Measurements from ENCODE around the gene DOLPP1. TPM values are rescaled to one million over a fixed set of nuclear protein-coding genes. Genes with fewer than 3 reads are reported as not detected.
"Not testable (repeated sequence)": the region's sequence is repeated elsewhere in the genome, so short reads cannot be mapped to it uniquely, and the experiment has no call there.

DOLPP1 gene
- total RNA-seq, 4 donors from 2014 or later = 7.5 to 14.0 (median 10.7) TPM

- 88% methylated on average over 17 of the region's 17 CpGs for WGBS, 2 donors
- TF ChIP-seq POLR2A (IDR thresholded peaks at IDR 0.05) (no peak), CTCF (IDR thresholded peaks at IDR 0.05) (no peak)
- no peak for DNase-seq (ENCODE audit: low spot score in 2 of 2)
- intact Hi-C loops (cut with DNase I; ENCODE audit: low total_unique reads) = no loop called here
- H3K4me3 ChIP-seq (ENCODE audit: low read depth, poor library complexity, severe bottlenecking) = no peak overlapping the region
Measured at GRCh38 chr9:129113645-129114304, 32.9 kb downstream of the DOLPP1 start.

- no peak for DNase-seq (ENCODE audit: low spot score in 2 of 2)
- TF ChIP-seq CTCF (IDR thresholded peaks at IDR 0.05) (no peak), POLR2A (IDR thresholded peaks at IDR 0.05) (no peak)
- 50 to 69% methylated on average over 4 of the region's 4 CpGs for WGBS, 2 donors
- intact Hi-C loops (cut with DNase I; ENCODE audit: low total_unique reads) = no loop called here
- no peak overlapping the region for H3K4me3 ChIP-seq (ENCODE audit: low read depth, poor library complexity, severe bottlenecking)
Measured at GRCh38 chr9:129118799-129119198, 37.9 kb downstream of the DOLPP1 start.

GRCh38 chr9:129121483-129121882, 40.6 kb downstream of the DOLPP1 start:
- DNase-seq (ENCODE audit: low spot score in 2 of 2) = no peak
- H3K4me3 ChIP-seq (ENCODE audit: low read depth, poor library complexity, severe bottlenecking) = no peak overlapping the region
- intact Hi-C loops (cut with DNase I; ENCODE audit: low total_unique reads) = no loop called here
- TF ChIP-seq CTCF (IDR thresholded peaks at IDR 0.05) = no peak
- TF ChIP-seq POLR2A (IDR thresholded peaks at IDR 0.05) = no peak
- WGBS, 2 donors = 50 to 59% methylated on average over 3 of the region's 3 CpGs

GRCh38 chr9:129122133-129122532, 41.2 kb downstream of the DOLPP1 start:
- WGBS, 2 donors = 93 to 95% methylated on average over 1 of the region's 1 CpG
- TF ChIP-seq POLR2A (IDR thresholded peaks at IDR 0.05) (no peak), CTCF (IDR thresholded peaks at IDR 0.05) (no peak)
- no peak overlapping the region for H3K4me3 ChIP-seq (ENCODE audit: low read depth, poor library complexity, severe bottlenecking)
- no peak for DNase-seq (ENCODE audit: low spot score in 2 of 2)
- intact Hi-C loops (cut with DNase I; ENCODE audit: low total_unique reads) = no loop called here

- DNase-seq (ENCODE audit: low spot score in 2 of 2); intact Hi-C loops (cut with DNase I; ENCODE audit: low total_unique reads); H3K4me3 ChIP-seq (ENCODE audit: low read depth, poor library complexity, severe bottlenecking): not testable (repeated sequence)
- WGBS, 2 donors = 88 to 95% methylated on average over 15 of the region's 15 CpGs
Measured at GRCh38 chr9:129122976-129123375, 42.1 kb downstream of the DOLPP1 start.

GRCh38 chr9:129124506-129125069, 43.7 kb downstream of the DOLPP1 start:
- intact Hi-C loops (cut with DNase I; ENCODE audit: low total_unique reads) = no loop called here
- DNase-seq (ENCODE audit: low spot score in 2 of 2) = no peak
- 72 to 77% methylated on average over 3 of the region's 3 CpGs for WGBS, 2 donors
- no peak overlapping the region for H3K4me3 ChIP-seq (ENCODE audit: low read depth, poor library complexity, severe bottlenecking)
- no peak for TF ChIP-seq CTCF (IDR thresholded peaks at IDR 0.05)
- no peak for TF ChIP-seq POLR2A (IDR thresholded peaks at IDR 0.05)

All from lower leg skin (tissue), 4 donors.